Heart left ventricle (tissue), 13 donors: Measurements from ENCODE around the gene KDM3B.

Source experiments
- POLR2A ChIP-seq, 2 donors: fragments of 450-650 bp; IDR thresholded peaks; one replicate each; pipeline ENCODE4 v1.6.1; 2017; ENCODE audit warnings: antibody characterized with exemption in 2 of 2, mild to moderate bottlenecking in 2 of 2, moderate library complexity in 2 of 2
- TF ChIP-seq, protein P1 (sequence below), 12 donors: fragments of 200-600 bp; sonication (generic) in 4 of 12; IDR thresholded peaks; one replicate each; pipeline versions ENCODE4 v1.5.0 to v1.8.0; 2018 to 2022; ENCODE audit warnings: antibody characterized with exemption in 12 of 12, mild to moderate bottlenecking in 5 of 12
- donor health status: ischemic (EF 13 %, LVEDD 7.1; RV severe dilation, severe dysfunction).
- donor health status: DM: no; HTN: yes; CAD: no.
- donor health status: DM: no; HTN: no; CAD: no.
- donor health status: ischemic (EF 25% LVEDD 6.9; RV normal size, moderate dysfunction).
- donor health status: ischemic (EF 25% LVEDD 5.7; RV mildly dilated, moderate dysfunction).
- donor health status: ischemic (EF 35%, LVEDD 5.7; RV mildly dilated, moderate dysfunction).
- donor health status: nonischemic (EF 11% LVEDD 7.7; RV severe dilation, severe dysfunction).
- donor health status: DM: yes; HTN: yes; CAD: no.
- donor health status: PGD.
- donor health status: ischemic (EF 29% LVEDD 5.4; RV normal size, mild dysfunction).
- donor health status: nonischemic (EF 23%, LVEDD 6.1; RV moderate dilation, normal function).

DNA sequence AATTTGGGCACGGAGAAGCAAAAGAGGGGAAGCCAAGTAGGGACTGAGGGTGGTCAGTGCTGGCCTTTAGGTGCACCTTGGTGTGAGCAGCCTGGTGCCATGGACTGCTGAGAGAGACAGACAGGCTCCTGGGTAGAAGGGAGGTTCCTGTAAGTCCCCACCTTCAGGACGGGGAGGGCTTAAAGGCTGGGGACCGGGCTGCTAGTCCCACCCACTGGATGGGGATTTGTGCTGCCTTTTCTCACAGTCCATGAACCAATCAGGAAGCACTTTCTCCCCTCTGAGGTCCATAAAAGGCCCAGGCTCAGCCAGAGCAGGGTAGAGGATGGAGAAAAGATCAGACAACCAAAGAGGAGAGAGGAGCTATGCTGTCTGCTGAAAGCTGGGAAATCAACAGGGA, 36.1 kb upstream of the KDM3B start:
- TF ChIP-seq, protein P1, sequence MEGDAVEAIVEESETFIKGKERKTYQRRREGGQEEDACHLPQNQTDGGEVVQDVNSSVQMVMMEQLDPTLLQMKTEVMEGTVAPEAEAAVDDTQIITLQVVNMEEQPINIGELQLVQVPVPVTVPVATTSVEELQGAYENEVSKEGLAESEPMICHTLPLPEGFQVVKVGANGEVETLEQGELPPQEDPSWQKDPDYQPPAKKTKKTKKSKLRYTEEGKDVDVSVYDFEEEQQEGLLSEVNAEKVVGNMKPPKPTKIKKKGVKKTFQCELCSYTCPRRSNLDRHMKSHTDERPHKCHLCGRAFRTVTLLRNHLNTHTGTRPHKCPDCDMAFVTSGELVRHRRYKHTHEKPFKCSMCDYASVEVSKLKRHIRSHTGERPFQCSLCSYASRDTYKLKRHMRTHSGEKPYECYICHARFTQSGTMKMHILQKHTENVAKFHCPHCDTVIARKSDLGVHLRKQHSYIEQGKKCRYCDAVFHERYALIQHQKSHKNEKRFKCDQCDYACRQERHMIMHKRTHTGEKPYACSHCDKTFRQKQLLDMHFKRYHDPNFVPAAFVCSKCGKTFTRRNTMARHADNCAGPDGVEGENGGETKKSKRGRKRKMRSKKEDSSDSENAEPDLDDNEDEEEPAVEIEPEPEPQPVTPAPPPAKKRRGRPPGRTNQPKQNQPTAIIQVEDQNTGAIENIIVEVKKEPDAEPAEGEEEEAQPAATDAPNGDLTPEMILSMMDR (IDR thresholded peaks at IDR 0.05) = no peak
- no peak for TF ChIP-seq POLR2A (IDR thresholded peaks at IDR 0.05)
